ENCODE measurements around the gene ZNF532. TPM values are rescaled to one million over a fixed set of nuclear protein-coding genes. Genes with fewer than 3 reads are reported as not detected.

ZNF532 gene
- total RNA-seq, 4 donors from 2014 or later: 48.3 to 128 (median 96.2) TPM

- H3K36me3 ChIP-seq: peaks cover 0 to 53% of the 10 kb centered on the region in 2 donors
- H3K9me3 ChIP-seq: no peaks in the 10 kb centered on the region
- no peak overlapping the region for H3K4me3 ChIP-seq
- H3K27me3 ChIP-seq: no peaks in the 10 kb centered on the region
- H3K27ac ChIP-seq: no peak overlapping the region
- no peak for ATAC-seq
- no peak for TF ChIP-seq EP300 (IDR thresholded peaks at IDR 0.05)
- TF ChIP-seq CTCF (IDR thresholded peaks at IDR 0.05): no peak
- H3K4me1 ChIP-seq: peaks cover 0 to 30% (median 3%) of the 10 kb centered on the region in 3 donors
- 57 to 86% methylated on average over 1 to 2 of the region's 2 CpGs for WGBS, 2 donors (ENCODE audit: low coverage in 1 of 2)
Measured at GRCh38 chr18:58881477-58881876, 16.8 kb downstream of the ZNF532 start.

- H3K9me3 ChIP-seq: no peaks in the 10 kb centered on the region
- H3K36me3 ChIP-seq: peaks cover 0 to 51% of the 10 kb centered on the region in 2 donors
- TF ChIP-seq POLR2AphosphoS5 (IDR thresholded peaks at IDR 0.05): no peak
- no peak for TF ChIP-seq CTCF (IDR thresholded peaks at IDR 0.05)
- TF ChIP-seq POLR2A (IDR thresholded peaks at IDR 0.05): no peak
- TF ChIP-seq EP300 (IDR thresholded peaks at IDR 0.05): no peak
- no peak overlapping the region for H3K27ac ChIP-seq
- no peak overlapping the region for H3K4me3 ChIP-seq
- no peak for ATAC-seq
- no peaks in the 10 kb centered on the region for H3K27me3 ChIP-seq
- H3K4me1 ChIP-seq: peaks cover 0 to 34% (median 3%) of the 10 kb centered on the region in 3 donors
- WGBS, 2 donors (ENCODE audit: low coverage in 1 of 2): 98 to 100% methylated on average over 4 of the region's 4 CpGs
Measured at GRCh38 chr18:58882044-58882443, 17.4 kb downstream of the ZNF532 start.

GRCh38 chr18:58882686-58883085 is 18.0 kb downstream of the ZNF532 start:
- Histone ChIP-seq H3K36me3 (peaks cover 0 to 51% of the 10 kb centered on the region in 2 donors), H3K27ac (no peak overlapping the region), H3K4me3 (no peak overlapping the region), H3K9me3 (no peaks in the 10 kb centered on the region), H3K4me1 (peaks cover 0 to 40% (median 3%) of the 10 kb centered on the region in 3 donors), H3K27me3 (no peaks in the 10 kb centered on the region)
- no peak for TF ChIP-seq EP300 (IDR thresholded peaks at IDR 0.05)
- TF ChIP-seq CTCF (IDR thresholded peaks at IDR 0.05): no peak
- TF ChIP-seq POLR2A (IDR thresholded peaks at IDR 0.05): no peak
- no peak for TF ChIP-seq POLR2AphosphoS5 (IDR thresholded peaks at IDR 0.05)
- no CpG with 5 or more reads among the region's 1 CpG for WGBS, 2 donors (ENCODE audit: low coverage in 1 of 2)
- no peak for ATAC-seq

GRCh38 chr18:58884680-58885079 is 20.0 kb downstream of the ZNF532 start:
- no peak for TF ChIP-seq POLR2AphosphoS5 (IDR thresholded peaks at IDR 0.05)
- no peak for TF ChIP-seq EP300 (IDR thresholded peaks at IDR 0.05)
- TF ChIP-seq POLR2A (IDR thresholded peaks at IDR 0.05): no peak
- TF ChIP-seq CTCF (IDR thresholded peaks at IDR 0.05): no peak
- H3K4me1 ChIP-seq: peaks cover 0 to 38% (median 3%) of the 10 kb centered on the region in 3 donors
- H3K36me3 ChIP-seq: peaks cover 0 to 40% of the 10 kb centered on the region in 2 donors
- H3K27ac ChIP-seq: no peak overlapping the region
- WGBS, 2 donors (ENCODE audit: low coverage in 1 of 2): 45 to 89% methylated on average over 2 to 5 of the region's 5 CpGs
- no peak for ATAC-seq
- H3K27me3 ChIP-seq: no peaks in the 10 kb centered on the region
- no peak overlapping the region for H3K4me3 ChIP-seq
- no peaks in the 10 kb centered on the region for H3K9me3 ChIP-seq

GRCh38 chr18:58886431-58886830 is 21.8 kb downstream of the ZNF532 start:
- TF ChIP-seq POLR2A (IDR thresholded peaks at IDR 0.05) (no peak), EP300 (IDR thresholded peaks at IDR 0.05) (no peak), POLR2AphosphoS5 (IDR thresholded peaks at IDR 0.05) (no peak), CTCF (IDR thresholded peaks at IDR 0.05) (no peak)
- 66 to 76% methylated on average over 3 of the region's 3 CpGs for WGBS, 2 donors (ENCODE audit: low coverage in 1 of 2)
- peaks cover 0 to 34% (median 3%) of the 10 kb centered on the region in 3 donors for H3K4me1 ChIP-seq

More at GRCh38 chr18:58886431-58886830, 21.8 kb downstream of the ZNF532 start:
- peaks cover 0 to 39% of the 10 kb centered on the region in 2 donors for H3K36me3 ChIP-seq
- peak overlapping the region in 2 of 4 donors; percentile 51 to 52 for H3K27ac ChIP-seq
- no peak for ATAC-seq
- no peaks in the 10 kb centered on the region for H3K9me3 ChIP-seq
- H3K27me3 ChIP-seq: no peaks in the 10 kb centered on the region
- no peak overlapping the region for H3K4me3 ChIP-seq
